Measurements from ENCODE around the gene RAB24. TPM values are rescaled to one million over a fixed set of nuclear protein-coding genes. Genes with fewer than 3 reads are reported as not detected.

Gene RAB24
- total RNA-seq, 3 donors from 2014 or later = 23.4 to 33.1 (median 29.5) TPM

- DNase-seq (no peak), ATAC-seq (no peak)
- H3K4me3 ChIP-seq = no peak overlapping the region
- H3K4me1 ChIP-seq (ENCODE audit: low read depth) = peaks cover 4% of the 10 kb centered on the region
- TF ChIP-seq, protein P1, sequence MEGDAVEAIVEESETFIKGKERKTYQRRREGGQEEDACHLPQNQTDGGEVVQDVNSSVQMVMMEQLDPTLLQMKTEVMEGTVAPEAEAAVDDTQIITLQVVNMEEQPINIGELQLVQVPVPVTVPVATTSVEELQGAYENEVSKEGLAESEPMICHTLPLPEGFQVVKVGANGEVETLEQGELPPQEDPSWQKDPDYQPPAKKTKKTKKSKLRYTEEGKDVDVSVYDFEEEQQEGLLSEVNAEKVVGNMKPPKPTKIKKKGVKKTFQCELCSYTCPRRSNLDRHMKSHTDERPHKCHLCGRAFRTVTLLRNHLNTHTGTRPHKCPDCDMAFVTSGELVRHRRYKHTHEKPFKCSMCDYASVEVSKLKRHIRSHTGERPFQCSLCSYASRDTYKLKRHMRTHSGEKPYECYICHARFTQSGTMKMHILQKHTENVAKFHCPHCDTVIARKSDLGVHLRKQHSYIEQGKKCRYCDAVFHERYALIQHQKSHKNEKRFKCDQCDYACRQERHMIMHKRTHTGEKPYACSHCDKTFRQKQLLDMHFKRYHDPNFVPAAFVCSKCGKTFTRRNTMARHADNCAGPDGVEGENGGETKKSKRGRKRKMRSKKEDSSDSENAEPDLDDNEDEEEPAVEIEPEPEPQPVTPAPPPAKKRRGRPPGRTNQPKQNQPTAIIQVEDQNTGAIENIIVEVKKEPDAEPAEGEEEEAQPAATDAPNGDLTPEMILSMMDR (IDR thresholded peaks at IDR 0.05) = no peak
- peaks cover 9% of the 10 kb centered on the region for H3K36me3 ChIP-seq (ENCODE audit: low read depth)
- H3K9me3 ChIP-seq = no peaks in the 10 kb centered on the region
- intact Hi-C loops (cut with DNase I, micrococcal nuclease) = no loop called here
These were observed 9.5 kb downstream of the RAB24 start for GRCh38 chr5:177293819-177294581.

DNA sequence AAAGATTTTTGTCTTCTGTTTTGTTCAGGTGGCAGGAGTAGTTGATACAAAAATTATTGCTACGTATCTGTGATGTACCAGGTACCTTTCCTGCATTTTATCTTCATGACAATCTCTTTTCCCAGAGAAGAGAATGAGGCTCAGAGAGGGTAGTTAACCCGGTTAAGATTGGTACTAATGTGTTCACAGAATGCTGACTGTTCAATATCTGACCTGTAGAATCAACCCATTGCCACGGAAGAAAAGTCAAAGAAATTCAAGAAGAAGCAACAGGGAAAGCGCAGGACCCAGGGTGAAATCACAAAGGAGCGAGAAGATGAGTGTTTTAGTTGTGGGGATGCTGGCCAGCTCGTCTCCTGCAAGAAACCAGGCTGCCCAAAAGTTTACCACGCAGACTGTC is 11.8 kb downstream of the RAB24 start:
- TF ChIP-seq, protein P1 (IDR thresholded peaks at IDR 0.05) = no peak
- ATAC-seq = no peak
- Histone ChIP-seq H3K36me3 (ENCODE audit: low read depth) (peaks cover 15% of the 10 kb centered on the region), H3K9me3 (no peaks in the 10 kb centered on the region), H3K4me3 (no peak overlapping the region), H3K4me1 (ENCODE audit: low read depth) (no peaks in the 10 kb centered on the region)
- DNase-seq = no peak
- intact Hi-C loops (cut with DNase I, micrococcal nuclease) = no loop called here

DNA sequence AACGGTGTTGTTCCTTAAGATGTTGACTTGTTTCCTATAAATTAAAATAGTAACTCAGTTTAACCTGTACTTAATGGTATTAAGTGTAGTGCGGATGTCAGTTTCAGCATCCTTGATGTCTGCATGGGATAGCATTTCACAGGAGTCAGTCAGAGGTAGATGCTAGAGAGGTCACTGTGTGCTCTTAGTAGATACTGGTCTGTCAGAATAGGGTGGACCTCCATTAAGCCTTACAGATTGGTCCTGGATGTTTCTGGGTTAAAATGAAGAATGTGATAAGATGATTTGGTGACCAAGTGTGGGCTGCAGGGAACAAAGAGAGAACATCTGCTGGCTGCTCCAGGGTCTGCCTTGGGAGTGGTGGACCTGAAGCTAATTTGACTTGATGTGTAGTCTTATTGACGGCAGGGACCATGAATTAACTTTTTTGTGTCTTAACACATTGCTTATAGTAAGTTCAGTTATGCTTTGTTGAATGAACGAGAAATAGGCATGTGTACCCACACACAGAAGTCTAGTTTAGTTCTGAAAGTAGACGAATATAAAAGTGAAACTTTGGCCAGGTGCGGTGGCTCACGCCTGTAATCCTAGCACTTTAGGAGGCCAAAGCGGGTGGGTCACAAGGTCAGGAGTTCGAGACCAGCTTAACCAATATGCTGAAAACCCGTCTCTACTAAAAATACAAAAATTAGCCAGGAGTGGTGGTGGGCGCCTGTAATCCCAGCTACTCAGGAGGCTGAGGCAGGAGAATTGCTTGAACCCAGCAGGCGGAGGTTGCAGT is 12.5 kb downstream of the RAB24 start:
- ATAC-seq = no peak
- H3K36me3 ChIP-seq (ENCODE audit: low read depth) = peaks cover 15% of the 10 kb centered on the region
- H3K4me3 ChIP-seq = no peak overlapping the region
- no peaks in the 10 kb centered on the region for H3K9me3 ChIP-seq
- no peaks in the 10 kb centered on the region for H3K4me1 ChIP-seq (ENCODE audit: low read depth)
- DNase-seq = no peak
- TF ChIP-seq, protein P1 (IDR thresholded peaks at IDR 0.05) = no peak
- intact Hi-C loops (cut with DNase I, micrococcal nuclease) = no loop called here

- H3K4me1 ChIP-seq (ENCODE audit: low read depth) = no peaks in the 10 kb centered on the region
- ATAC-seq (no peak), DNase-seq (no peak)
- intact Hi-C loops (cut with DNase I, micrococcal nuclease) = no loop called here
- H3K9me3 ChIP-seq = no peaks in the 10 kb centered on the region
- H3K36me3 ChIP-seq (ENCODE audit: low read depth) = peaks cover 13% of the 10 kb centered on the region
- no peak overlapping the region for H3K4me3 ChIP-seq
- TF ChIP-seq, protein P1 (IDR thresholded peaks at IDR 0.05) = no peak
These were observed 15.3 kb downstream of the RAB24 start for GRCh38 chr5:177288191-177288590.

GRCh38 chr5:177276886-177277285 is 26.6 kb downstream of the RAB24 start:
- no peak for DNase-seq
- Histone ChIP-seq H3K9me3 (no peaks in the 10 kb centered on the region), H3K36me3 (ENCODE audit: low read depth) (peaks cover 3% of the 10 kb centered on the region), H3K4me3 (no peak overlapping the region), H3K4me1 (ENCODE audit: low read depth) (no peaks in the 10 kb centered on the region)
- intact Hi-C loops (cut with DNase I, micrococcal nuclease) = no loop called here
- ATAC-seq = no peak
- TF ChIP-seq, protein P1 (IDR thresholded peaks at IDR 0.05) = no peak

Data from mucosa of descending colon (tissue), 3 donors.